ENCODE data around the gene PDZRN4.

DNA sequence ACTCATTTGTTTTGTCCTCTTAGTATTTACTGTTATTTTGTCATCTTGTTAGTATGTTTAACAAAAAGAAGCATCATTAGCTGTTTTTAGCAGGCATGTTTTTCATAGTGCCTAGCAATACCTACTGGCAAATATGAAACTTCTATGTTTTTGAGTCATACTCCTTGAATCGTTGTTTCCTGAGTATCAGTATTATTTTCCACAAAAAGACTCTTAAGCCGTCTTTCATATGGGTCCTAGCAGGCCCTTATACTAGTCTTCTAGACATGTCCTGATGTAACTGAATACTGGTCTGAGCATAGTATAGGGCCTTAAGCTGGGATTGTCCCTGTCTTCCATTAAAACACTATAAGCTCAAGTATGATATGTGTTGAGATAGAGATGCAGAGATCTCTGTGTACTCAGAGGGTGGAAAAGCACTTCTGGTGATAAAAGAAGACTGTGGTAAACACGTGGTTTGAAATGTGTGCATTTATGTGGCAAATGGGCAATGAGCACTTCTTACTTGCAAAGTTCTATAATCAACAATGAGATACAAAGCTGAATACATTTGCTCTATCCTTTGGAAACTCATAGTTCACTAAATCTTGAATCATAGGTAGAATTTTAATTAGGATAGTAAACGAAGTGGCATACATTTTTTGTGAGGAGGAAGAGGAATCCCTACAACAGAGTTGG lies 348.8 kb downstream of the PDZRN4 start:
- no peak for TF ChIP-seq POLR2AphosphoS5 (IDR thresholded peaks at IDR 0.05; ENCODE audit: insufficient read depth, low read depth, low read length)
- TF ChIP-seq, protein P1, sequence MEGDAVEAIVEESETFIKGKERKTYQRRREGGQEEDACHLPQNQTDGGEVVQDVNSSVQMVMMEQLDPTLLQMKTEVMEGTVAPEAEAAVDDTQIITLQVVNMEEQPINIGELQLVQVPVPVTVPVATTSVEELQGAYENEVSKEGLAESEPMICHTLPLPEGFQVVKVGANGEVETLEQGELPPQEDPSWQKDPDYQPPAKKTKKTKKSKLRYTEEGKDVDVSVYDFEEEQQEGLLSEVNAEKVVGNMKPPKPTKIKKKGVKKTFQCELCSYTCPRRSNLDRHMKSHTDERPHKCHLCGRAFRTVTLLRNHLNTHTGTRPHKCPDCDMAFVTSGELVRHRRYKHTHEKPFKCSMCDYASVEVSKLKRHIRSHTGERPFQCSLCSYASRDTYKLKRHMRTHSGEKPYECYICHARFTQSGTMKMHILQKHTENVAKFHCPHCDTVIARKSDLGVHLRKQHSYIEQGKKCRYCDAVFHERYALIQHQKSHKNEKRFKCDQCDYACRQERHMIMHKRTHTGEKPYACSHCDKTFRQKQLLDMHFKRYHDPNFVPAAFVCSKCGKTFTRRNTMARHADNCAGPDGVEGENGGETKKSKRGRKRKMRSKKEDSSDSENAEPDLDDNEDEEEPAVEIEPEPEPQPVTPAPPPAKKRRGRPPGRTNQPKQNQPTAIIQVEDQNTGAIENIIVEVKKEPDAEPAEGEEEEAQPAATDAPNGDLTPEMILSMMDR (IDR thresholded peaks at IDR 0.05; ENCODE audit: extremely low read depth in 1 of 2, insufficient read depth in 1 of 2, low read depth in 1 of 2, low read length in 2 of 2) = no peak
- no peak for TF ChIP-seq EZH2 (IDR thresholded peaks at IDR 0.05; ENCODE audit: borderline replicate concordance, low read depth, low read length, severe bottlenecking)
- TF ChIP-seq POLR2A (IDR thresholded peaks at IDR 0.05; ENCODE audit: low read depth, low read length) = no peak
- no peak for TF ChIP-seq MYC (IDR thresholded peaks at IDR 0.05; ENCODE audit: low read depth, low read length)
- no peak for TF ChIP-seq GATA2 (IDR thresholded peaks at IDR 0.05; ENCODE audit: insufficient read depth, insufficient read length, low read depth, low read length)
- TF ChIP-seq JUN (IDR thresholded peaks at IDR 0.05; ENCODE audit: borderline replicate concordance, insufficient read depth, insufficient read length, low read depth) = no peak
- TF ChIP-seq FOS (IDR thresholded peaks at IDR 0.05; ENCODE audit: borderline replicate concordance, insufficient read depth, low read length) = no peak
- TF ChIP-seq, protein P2, sequence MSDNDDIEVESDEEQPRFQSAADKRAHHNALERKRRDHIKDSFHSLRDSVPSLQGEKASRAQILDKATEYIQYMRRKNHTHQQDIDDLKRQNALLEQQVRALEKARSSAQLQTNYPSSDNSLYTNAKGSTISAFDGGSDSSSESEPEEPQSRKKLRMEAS (IDR thresholded peaks at IDR 0.05; ENCODE audit: insufficient read depth, insufficient read length) = no peak
